Measurements from ENCODE around the gene SMG5.

The SMG5 gene

GRCh38 chr1:156279837-156280236, 2.8 kb downstream of the SMG5 start:
- no peak for DNase-seq

- DNase-seq: no peak
Observed at GRCh38 chr1:156276966-156277381, 5.7 kb downstream of the SMG5 start.

GRCh38 chr1:156276532-156276931, 6.1 kb downstream of the SMG5 start:
- DNase-seq: no peak

- DNase-seq: no peak
Observed at GRCh38 chr1:156270314-156270713, 12.3 kb downstream of the SMG5 start.

GRCh38 chr1:156268336-156268735, 14.3 kb downstream of the SMG5 start:
- peak; percentile 39 for DNase-seq

GRCh38 chr1:156266051-156266450, 16.6 kb downstream of the SMG5 start:
- DNase-seq: no peak

GRCh38 chr1:156263288-156263655, 19.4 kb downstream of the SMG5 start:
- no peak for DNase-seq

GRCh38 chr1:156262461-156263287, 20.0 kb downstream of the SMG5 start:
- peak; percentile 85 for DNase-seq

- no peak for DNase-seq
Observed at GRCh38 chr1:156260896-156261295, 21.7 kb downstream of the SMG5 start.

- no peak for DNase-seq
Observed at GRCh38 chr1:156259805-156260204, 22.8 kb downstream of the SMG5 start.

GRCh38 chr1:156258859-156259258, 23.8 kb downstream of the SMG5 start:
- DNase-seq: no peak

- DNase-seq: no peak
Observed at GRCh38 chr1:156257711-156258110, 24.9 kb downstream of the SMG5 start.

GRCh38 chr1:156253634-156254033, 29.0 kb downstream of the SMG5 start:
- no peak for DNase-seq

- DNase-seq: no peak
Observed at GRCh38 chr1:156251527-156251926, 31.1 kb downstream of the SMG5 start.

- DNase-seq: no peak
Observed at GRCh38 chr1:156249593-156249992, 33.0 kb downstream of the SMG5 start.

- DNase-seq: no peak
Observed at GRCh38 chr1:156248323-156248683, 34.3 kb downstream of the SMG5 start.

- no peak for DNase-seq
Observed at GRCh38 chr1:156247460-156248322, 34.9 kb downstream of the SMG5 start, which contains the start of gene PAQR6. TSS of gene PAQR6 (minus strand) at chr1:156248056. CDS start at chr1:156246731, 1,325 bp downstream.

- no peak for DNase-seq
Observed at GRCh38 chr1:156246781-156247459, 35.7 kb downstream of the SMG5 start.

- no peak for DNase-seq
Observed at GRCh38 chr1:156246241-156246780, 36.3 kb downstream of the SMG5 start.

- peak; percentile 22 for DNase-seq
Observed at GRCh38 chr1:156245451-156246232, 37.0 kb downstream of the SMG5 start.

- DNase-seq: no peak
Observed at GRCh38 chr1:156244712-156245111, 37.9 kb downstream of the SMG5 start.

GRCh38 chr1:156244126-156244525, 38.5 kb downstream of the SMG5 start:
- no peak for DNase-seq
